IMR-90 (cell line): ENCODE results near the gene TAAR2. TPM values are rescaled to one million over a fixed set of nuclear protein-coding genes. Genes with fewer than 3 reads are reported as not detected.

Experiments used
- ATAC-seq: fragments of 200-7000 bp; cut with Tn5 transposase; 2 replicates; pipeline ENCODE4 v1.9.1; 2020; ENCODE audit warnings: low read depth, mild to moderate bottlenecking, moderate library complexity
- BruUV-seq: library from RNA; stranded (reverse); fragments of 400-500 nt; replicated peaks from 2 replicates; lab custom pipeline; 2021; lab: Mats Ljungman, UMichigan
- CTCF ChIA-PET: fragments of 300-600 bp; formaldehyde crosslinking; extraction: SDS; loops from one replicate; lab custom pipeline; 2021; ENCODE audit warnings: antibody characterized with exemption; lab: Yijun Ruan, JAX
- POLR2A ChIA-PET: fragments of 300-600 bp; sonication (Branson Sonifier 250); formaldehyde crosslinking; loops from one replicate; lab custom pipeline; 2022; ENCODE audit warnings: antibody characterized with exemption; ENCODE audit not compliant: unreplicated experiment; lab: Charles Lee
- DNase-seq: peaks from one replicate; pipeline ENCODE4 v3.0.0; 2013
- H2AFZ ChIP-seq: replicated peaks from 2 replicates; pipeline ENCODE3; 2013; ENCODE audit warnings: low read length, mild to moderate bottlenecking; ENCODE audit not compliant: poor library complexity
- H2AK5ac ChIP-seq: 2 replicates; pipeline ENCODE4 v1.6.1; 2013; ENCODE audit warnings: low read depth, low read length, inconsistent platforms
- H2AK9ac ChIP-seq: replicated peaks from 2 replicates; pipeline ENCODE3; 2013; ENCODE audit warnings: mild to moderate bottlenecking, low read depth, low read length, moderate library complexity; ENCODE audit not compliant: poor library complexity
- H2BK120ac ChIP-seq: 2 replicates; pipeline ENCODE4 v1.6.1; 2013; ENCODE audit warnings: low read depth, low read length, inconsistent platforms
- H2BK15ac ChIP-seq: 3 replicates; pipeline ENCODE4 v1.6.1; 2013; ENCODE audit warnings: low read depth, low read length, inconsistent platforms
- H2BK20ac ChIP-seq: 2 replicates; pipeline ENCODE4 v1.6.1; 2013; ENCODE audit warnings: low read depth, mild to moderate bottlenecking, inconsistent platforms, low read length, moderate library complexity
- H2BK5ac ChIP-seq: 2 replicates; pipeline ENCODE4 v1.6.1; 2013; ENCODE audit warnings: mild to moderate bottlenecking, low read depth, low read length, inconsistent platforms; ENCODE audit not compliant: poor library complexity, severe bottlenecking
- H3K14ac ChIP-seq: replicated peaks from 2 replicates; pipeline ENCODE4 v1.6.1; 2013; ENCODE audit warnings: low read depth, low read length, inconsistent platforms
- H3K18ac ChIP-seq: 2 replicates; pipeline ENCODE4 v1.6.1; 2013; ENCODE audit warnings: low read depth, low read length, control low read depth
- H3K23ac ChIP-seq: 2 replicates; pipeline ENCODE4 v1.6.1; 2013; ENCODE audit warnings: low read depth, low read length, inconsistent platforms
- H3K27ac ChIP-seq: 2 replicates; pipeline ENCODE4 v1.5.1; 2013; ENCODE audit warnings: mild to moderate bottlenecking, control low read depth, low read length; ENCODE audit not compliant: insufficient read depth
- H3K27me3 ChIP-seq: 2 replicates; pipeline ENCODE4 v1.6.1; 2013; ENCODE audit warnings: low read length; ENCODE audit not compliant: control insufficient read depth, insufficient read depth
- H3K36me3 ChIP-seq: 2 replicates; pipeline ENCODE4 v1.6.1; 2013; ENCODE audit warnings: low read length, mixed read lengths; ENCODE audit not compliant: control insufficient read depth, insufficient read depth
- H3K4ac ChIP-seq: 2 replicates; pipeline ENCODE4 v1.6.1; 2013; ENCODE audit warnings: low read depth, low read length, inconsistent platforms
- H3K4me1 ChIP-seq: 2 replicates; pipeline ENCODE4 v1.6.1; 2013; ENCODE audit warnings: low read length, mixed read lengths; ENCODE audit not compliant: control insufficient read depth, insufficient read depth
- H3K4me2 ChIP-seq: 2 replicates; pipeline ENCODE4 v1.6.1; 2013; ENCODE audit warnings: low read depth, mild to moderate bottlenecking, control low read depth, low read length, moderate library complexity
- H3K4me3 ChIP-seq: 2 replicates; pipeline ENCODE4 v1.5.1; 2013; ENCODE audit warnings: low read depth, mild to moderate bottlenecking, control low read depth, low read length, moderate library complexity; ENCODE audit not compliant: insufficient read depth
- H3K56ac ChIP-seq: 2 replicates; pipeline ENCODE4 v1.6.1; 2013; ENCODE audit warnings: low read length, inconsistent platforms; ENCODE audit not compliant: insufficient read depth; ENCODE audit errors: extremely low read depth
- H3K79me1 ChIP-seq, 2 experiments: 2 replicates each; pipeline ENCODE4 v1.6.1; 2013; ENCODE audit warnings: low read length in 2 of 2, inconsistent platforms in 1 of 2, low read depth in 1 of 2
- H3K9ac ChIP-seq: 2 replicates; pipeline ENCODE4 v1.6.1; 2013; ENCODE audit warnings: low read depth, low read length, control low read depth
- H3K9me1 ChIP-seq: 2 replicates; pipeline ENCODE4 v1.6.1; 2013; ENCODE audit warnings: low read length, inconsistent platforms; ENCODE audit not compliant: insufficient read depth
- H3K9me3 ChIP-seq: 2 replicates; pipeline ENCODE4 v1.6.1; 2013; ENCODE audit warnings: low read length; ENCODE audit not compliant: control insufficient read depth, insufficient read depth
- H4K20me1 ChIP-seq: 2 replicates; pipeline ENCODE4 v1.6.1; 2013; ENCODE audit warnings: low read length, inconsistent platforms; ENCODE audit not compliant: insufficient read depth
- H4K5ac ChIP-seq: 2 replicates; pipeline ENCODE4 v1.6.1; 2013; ENCODE audit warnings: mild to moderate bottlenecking, low read depth, low read length, control low read depth
- H4K8ac ChIP-seq, 2 experiments: 2 replicates each; pipeline ENCODE4 v1.6.1; 2013; ENCODE audit warnings: low read depth in 2 of 2, low read length in 2 of 2, control low read depth in 1 of 2, inconsistent platforms in 1 of 2
- H4K91ac ChIP-seq: 2 replicates; pipeline ENCODE4 v1.6.1; 2013; ENCODE audit warnings: low read depth, low read length, inconsistent platforms; ENCODE audit not compliant: insufficient read depth
- BHLHE40 ChIP-seq: fragments of 150-350 bp; IDR thresholded peaks from 2 replicates; pipeline ENCODE4 v1.6.1; 2016; ENCODE audit warnings: mild to moderate bottlenecking, low read depth, low read length
- CEBPB ChIP-seq: IDR thresholded peaks from 2 replicates; pipeline ENCODE4 v1.6.1; 2012; ENCODE audit warnings: low read depth, low read length, improper control_type of control experiment
- CHD1 ChIP-seq: IDR thresholded peaks from 2 replicates; pipeline ENCODE4 v1.6.1; 2012; ENCODE audit warnings: low read depth, low read length, improper control_type of control experiment
- CTCF ChIP-seq: conservative IDR thresholded peaks from 2 replicates; pipeline ENCODE4 v1.5.1; 2012; ENCODE audit warnings: mild to moderate bottlenecking, low read depth, low read length, improper control_type of control experiment
- ELK1 ChIP-seq: fragments of 150-350 bp; IDR thresholded peaks from 2 replicates; pipeline ENCODE4 v1.6.1; 2016; ENCODE audit warnings: low read depth, mild to moderate bottlenecking, low read length, moderate library complexity, borderline replicate concordance
- FOS ChIP-seq: fragments of 150-350 bp; IDR thresholded peaks from 2 replicates; pipeline ENCODE4 v1.6.1; 2016; ENCODE audit warnings: low read depth, low read length
- MAFK ChIP-seq: IDR thresholded peaks from 2 replicates; pipeline ENCODE4 v1.6.1; 2012; ENCODE audit warnings: low read depth, low read length, improper control_type of control experiment
- MAZ ChIP-seq: IDR thresholded peaks from 2 replicates; pipeline ENCODE4 v1.6.1; 2012; ENCODE audit warnings: low read depth, mild to moderate bottlenecking, low read length, improper control_type of control experiment, moderate library complexity, borderline replicate concordance
- MXI1 ChIP-seq: IDR thresholded peaks from 2 replicates; pipeline ENCODE4 v1.6.1; 2012; ENCODE audit warnings: low read depth, mild to moderate bottlenecking, low read length, moderate library complexity, borderline replicate concordance
- NFE2L2 ChIP-seq: fragments of 150-350 bp; IDR thresholded peaks from 2 replicates; pipeline ENCODE4 v1.6.1; 2016; ENCODE audit warnings: low read depth, mild to moderate bottlenecking, low read length
- POLR2A ChIP-seq: IDR thresholded peaks from 2 replicates; pipeline ENCODE4 v1.6.1; 2012; ENCODE audit warnings: mild to moderate bottlenecking, low read depth, low read length
- RAD21 ChIP-seq: IDR thresholded peaks from 2 replicates; pipeline ENCODE4 v1.6.1; 2012; ENCODE audit warnings: low read length, improper control_type of control experiment
- RCOR1 ChIP-seq: IDR thresholded peaks from 2 replicates; pipeline ENCODE4 v1.6.1; 2012; ENCODE audit warnings: mild to moderate bottlenecking, low read length, improper control_type of control experiment; ENCODE audit not compliant: insufficient replicate concordance
- RFX5 ChIP-seq: IDR thresholded peaks from 2 replicates; pipeline ENCODE4 v1.8.0; 2012; ENCODE audit warnings: low read depth, mild to moderate bottlenecking, low read length, moderate library complexity
- SMC3 ChIP-seq: fragments of 150-350 bp; IDR thresholded peaks from 2 replicates; pipeline ENCODE4 v1.6.1; 2016; ENCODE audit warnings: low read depth, mild to moderate bottlenecking, antibody characterized with exemption, low read length, moderate library complexity
- USF2 ChIP-seq: fragments of 150-350 bp; IDR thresholded peaks from 2 replicates; pipeline ENCODE4 v1.6.1; 2017; ENCODE audit warnings: mild to moderate bottlenecking, antibody characterized with exemption, low read length, low read depth
- WGBS, 2 experiments: methylation state at CpG; one replicate each; pipeline versions ENCODE4 v1.1.5 to v1.1.7; 2013; ENCODE audit warnings: missing lambda C conversion rate in 2 of 2; ENCODE audit not compliant: insufficient read length in 1 of 2; ENCODE audit errors: extremely low coverage in 2 of 2; 5-methylcytosine and 5-hydroxymethylcytosine counted together
- dilution Hi-C: fragments of 300-500 bp; cut with HindIII; formaldehyde crosslinking; loops from one replicate; pipeline ENCODE4 v1.14.3; 2018; ENCODE audit warnings: low sequenced_read_pairs; ENCODE audit not compliant: unreplicated experiment
- in situ Hi-C: fragments of 300-500 bp; cut with MboI; formaldehyde crosslinking; loops from 3 replicates; pipeline ENCODE4 v1.14.3; 2019; ENCODE audit warnings: low sequenced_read_pairs, inconsistent platforms, mixed read lengths
- intact Hi-C: fragments of 100-400 bp; cut with micrococcal nuclease; formaldehyde crosslinking; loops from 2 replicates; pipeline ENCODE4 v1.10.0; 2022
- polyA plus RNA-seq, 3 experiments: library from polyadenylated mRNA; depleted of rRNA; stranded (reverse); fragments of >200 nt; gene quantifications; 2 replicates each; pipeline ENCODE4 v1.2.3, GENCODE V29; 2012; ENCODE audit warnings: low replicate concordance in 1 of 3
- total RNA-seq: library from RNA; depleted of rRNA; stranded (reverse); fragments of >200 nt; gene quantifications from 2 replicates; pipeline ENCODE4 v1.2.3, GENCODE V29; 2012

TAAR2 gene
- total and polyA plus RNA-seq, 2 of the 4 experiments (the other 2 are of a cell fraction): not detected

- Histone ChIP-seq H3K4me3 (no peak overlapping the region), H2BK120ac (no peak overlapping the region), H3K4ac (no peak overlapping the region), H3K36me3 (no peaks in the 10 kb centered on the region), H4K91ac (no peak overlapping the region), H3K23ac (no peak overlapping the region), H3K9me1 (no peaks in the 10 kb centered on the region), H2AFZ (no peak overlapping the region), H3K18ac (no peak overlapping the region), H2BK5ac (no peak overlapping the region), H4K20me1 (no peaks in the 10 kb centered on the region), H2BK20ac (no peak overlapping the region), H3K14ac (no peak overlapping the region), H3K27me3 (peaks cover 19% of the 10 kb centered on the region), H2AK5ac (no peak overlapping the region), H3K4me2 (no peak overlapping the region), H3K79me1 (no peaks in the 10 kb centered on the region), H3K9ac (no peak overlapping the region), H3K56ac (no peak overlapping the region; the same call in 1 of the 2 replicates), H4K8ac (no peak overlapping the region), H2AK9ac (no peak overlapping the region), H2BK15ac (no peak overlapping the region), H4K5ac (no peak overlapping the region), H3K27ac (no peak overlapping the region), H3K9me3 (no peaks in the 10 kb centered on the region), H3K4me1 (no peaks in the 10 kb centered on the region)
- no CpG with 5 or more reads among the region's 8 CpGs for WGBS, 2 experiments
- dilution Hi-C loops (no loop called here), in situ Hi-C loops (no loop called here), intact Hi-C loops (no loop called here)
- CTCF ChIA-PET: no interaction called here
- ATAC-seq (no peak), DNase-seq (no peak)
- POLR2A ChIA-PET: no interaction called here
- TF ChIP-seq BHLHE40 (no peak), CEBPB (no peak), NFE2L2 (no peak), RFX5 (no peak), FOS (no peak), CHD1 (no peak), MXI1 (no peak), POLR2A (no peak), ELK1 (no peak), RCOR1 (no peak), MAZ (no peak), CTCF (no peak), RAD21 (no peak), SMC3 (no peak), USF2 (no peak), MAFK (no peak)
- no TSS peak for BruUV-seq
These were observed 19.4 kb downstream of the TAAR2 start for GRCh38 chr6:132604635-132605152.
